K562 (cell line): ENCODE data around the gene RSU1. TPM values are rescaled to one million over a fixed set of nuclear protein-coding genes. Genes with fewer than 3 reads are reported as not detected.

ENCODE experiments used
- ATAC-seq: fragments of 200-7000 bp; cut with Tn5 transposase; 3 replicates; pipeline ENCODE4 v1.9.1; 2020; ENCODE audit warnings: moderate library complexity
- BruUV-seq: library from RNA; stranded (reverse); fragments of 400-500 nt; replicated peaks from 2 replicates; lab custom pipeline; 2021; lab: Mats Ljungman, UMichigan
- CTCF ChIA-PET: fragments of 300-600 bp; formaldehyde crosslinking; extraction: SDS; loops from one replicate; lab custom pipeline; 2021; ENCODE audit warnings: low intra/inter-chr PET ratio; lab: Yijun Ruan, JAX
- POLR2A ChIA-PET: fragments of 300-600, 350-650 bp; sonication (Branson Sonifier 250); formaldehyde crosslinking; extraction: SDS; loops from one replicate; lab custom pipeline; 2021; ENCODE audit warnings: antibody characterized with exemption, inconsistent platforms; lab: Yijun Ruan, JAX
- DNase-seq, 4 experiments: peaks; one replicate each; pipeline versions ENCODE4 v3.0.0 to v3.0.0-alpha.2; 2011 to 2018; ENCODE audit warnings: low spot score in 3 of 4, mixed read lengths in 3 of 4; ENCODE audit errors: extremely low read depth in 1 of 4
- FAIRE-seq: peaks from 2 replicates; lab custom pipeline; 2011; peaks lifted over from hg19 to GRCh38; lab: Jason Lieb, UNC
- H2AFZ ChIP-seq: 2 replicates; pipeline ENCODE4 v1.6.0; 2011; ENCODE audit warnings: low read depth, low read length, control low read depth, inconsistent platforms
- H3K27ac ChIP-seq: fragments of 200-600 bp; 3 replicates; pipeline ENCODE4 v1.8.0; 2011; ENCODE audit warnings: low read depth, mild to moderate bottlenecking, control low read depth, inconsistent platforms, low read length, moderate library complexity, mixed read lengths; ENCODE audit errors: extremely low read depth
- H3K27me3 ChIP-seq, 2 experiments: fragments of 300-600 bp in 1 of 2; 2 replicates in 1 of 2; 3 replicates in 1 of 2; pipeline versions ENCODE4 v1.6.0 to v1.8.0; 2011; ENCODE audit warnings: inconsistent platforms in 2 of 2, low read length in 2 of 2, mild to moderate bottlenecking in 1 of 2, mixed read lengths in 1 of 2, moderate library complexity in 1 of 2; ENCODE audit not compliant: control insufficient read depth in 2 of 2, insufficient read depth in 2 of 2
- H3K36me3 ChIP-seq: fragments of 300-600 bp; 3 replicates; pipeline ENCODE4 v1.8.0; 2011; ENCODE audit warnings: mild to moderate bottlenecking, low read length, inconsistent platforms; ENCODE audit not compliant: control insufficient read depth, insufficient read depth
- H3K4me1 ChIP-seq, 2 experiments: fragments of 200-600 bp in 1 of 2; replicated peaks in 1 of 2; 2 replicates in 1 of 2; 3 replicates in 1 of 2; pipeline versions ENCODE4 v1.5.1 to v1.8.0; 2011; ENCODE audit warnings: inconsistent platforms in 2 of 2, low read length in 2 of 2, mild to moderate bottlenecking in 1 of 2, mixed read lengths in 1 of 2, moderate library complexity in 1 of 2; ENCODE audit not compliant: control insufficient read depth in 2 of 2, insufficient read depth in 2 of 2
- H3K4me2 ChIP-seq: 2 replicates; pipeline ENCODE4 v1.6.1; 2011; ENCODE audit warnings: low read length, control low read depth, inconsistent platforms, mixed read lengths; ENCODE audit not compliant: insufficient read depth
- H3K4me3 ChIP-seq: fragments of 200-600 bp; sonication (generic), shearing (Covaris generic); 2 replicates; pipeline ENCODE4 v1.5.1; 2016; ENCODE audit warnings: control low read depth, inconsistent platforms
- H3K79me2 ChIP-seq: fragments of 200-600 bp; 3 replicates; pipeline ENCODE4 v1.8.0; 2011; ENCODE audit warnings: low read length, inconsistent platforms; ENCODE audit not compliant: control insufficient read depth, insufficient read depth
- H3K9ac ChIP-seq, 2 experiments: 2 replicates each; pipeline versions ENCODE4 v1.6.0 to v1.6.1; 2011; ENCODE audit warnings: low read depth in 2 of 2, low read length in 2 of 2, control low read depth in 1 of 2, inconsistent platforms in 1 of 2, mild to moderate bottlenecking in 1 of 2, mixed read lengths in 1 of 2; ENCODE audit not compliant: insufficient read depth in 1 of 2
- H3K9me1 ChIP-seq: one replicate; pipeline ENCODE4 v1.6.0; 2011; ENCODE audit warnings: inconsistent platforms, mild to moderate bottlenecking, low read length, moderate library complexity; ENCODE audit not compliant: control insufficient read depth, insufficient read depth
- H3K9me3 ChIP-seq: replicated peaks from 2 replicates; pipeline ENCODE4 v1.5.1; 2011; ENCODE audit warnings: low read depth, low read length, inconsistent platforms; ENCODE audit not compliant: control insufficient read depth, insufficient read depth
- H4K20me1 ChIP-seq: replicated peaks from 2 replicates; pipeline ENCODE4 v1.6.1; 2011; ENCODE audit warnings: low read length, inconsistent platforms, mixed read lengths; ENCODE audit not compliant: control insufficient read depth, insufficient read depth
- ELK3 ChIP-seq: fragments of 450-650 bp; formaldehyde crosslinking; IDR thresholded peaks from 2 replicates; pipeline ENCODE4 v1.4.0; 2020; ENCODE audit warnings: mild to moderate bottlenecking
- HMG20A ChIP-seq: fragments of 450-650 bp; formaldehyde crosslinking; conservative IDR thresholded peaks from 2 replicates; pipeline ENCODE4 v1.4.0; 2020; ENCODE audit warnings: mild to moderate bottlenecking, mixed read lengths
- MCM7 ChIP-seq, 2 experiments: fragments of 450-650 bp; IDR thresholded peaks; 2 replicates each; pipeline ENCODE4 v1.6.1; 2016 to 2018
- MYC ChIP-seq, 2 experiments: fragments of 250-450 bp in 1 of 2; sonication (Bioruptor Pico) in 1 of 2; IDR thresholded peaks; 2 replicates each; pipeline versions ENCODE4 v1.5.1 to v1.6.1; 2012 to 2021; ENCODE audit warnings: low read depth in 2 of 2, borderline replicate concordance in 1 of 2, improper control_type of control experiment in 1 of 2, low read length in 1 of 2, mild to moderate bottlenecking in 1 of 2, moderate library complexity in 1 of 2
- NFATC3 ChIP-seq: fragments of 450-650 bp; IDR thresholded peaks from 2 replicates; pipeline ENCODE4 v1.6.1; 2017; ENCODE audit warnings: mild to moderate bottlenecking
- RFX5 ChIP-seq: IDR thresholded peaks from 2 replicates; pipeline ENCODE4 v1.6.1; 2011; ENCODE audit warnings: low read depth, mild to moderate bottlenecking, improper control_type of control experiment, low read length
- U2AF2 ChIP-seq: fragments of 200-400 bp; formaldehyde crosslinking; optimal IDR thresholded peaks from 2 replicates; pipeline ENCODE3; 2017; ENCODE audit warnings: low read depth, mild to moderate bottlenecking, low read length
- XRCC3 ChIP-seq: fragments of 450-650 bp; IDR thresholded peaks from 2 replicates; pipeline ENCODE4 v1.6.1; 2017; ENCODE audit warnings: mild to moderate bottlenecking, moderate library complexity
- XRCC5 ChIP-seq: fragments of 200-400 bp; formaldehyde crosslinking; IDR thresholded peaks from 2 replicates; pipeline ENCODE4 v1.6.1; 2017; ENCODE audit warnings: low read depth, mild to moderate bottlenecking, low read length
- WGBS: fragments of 100-300 bp; shearing (Covaris generic); methylation state at CpG from one replicate; pipeline ENCODE4 v1.1.6; 2016; ENCODE audit warnings: low coverage, mixed read lengths; ENCODE audit not compliant: insufficient coverage; ENCODE audit errors: missing lambda C conversion rate; 5-methylcytosine and 5-hydroxymethylcytosine counted together
- in situ Hi-C: fragments of 300-500 bp; cut with MboI; formaldehyde crosslinking; loops from 4 replicates; pipeline ENCODE4 v1.15.0; 2018; ENCODE audit warnings: inconsistent platforms, mixed read lengths
- intact Hi-C: fragments of 100-400 bp; cut with micrococcal nuclease; formaldehyde crosslinking; loops from 2 replicates; pipeline ENCODE4 v1.14.2; 2022
- polyA plus RNA-seq, 8 experiments: library from polyadenylated mRNA; depleted of rRNA in 4 of 8; stranded (reverse) in 5 of 8; unstranded in 3 of 8; fragments of >200 nt; fragmentation: Nextera tagmentation in 2 of 8; fragmentation: Illumina TruSeq in 1 of 8; extraction: Ambion mirVana in 2 of 8; extraction: Trizol in 1 of 8; gene quantifications; 2 replicates each; pipeline versions ENCODE4 v1.2.1 to v1.2.3, GENCODE V29; 2011 to 2014; ENCODE audit warnings: inconsistent platforms in 1 of 8, missing spikeins in 1 of 8
- total RNA-seq, 7 experiments: library from RNA; depleted of rRNA in 6 of 7; stranded (reverse); fragments of >200 nt in 6 of 7; fragmentation: Illumina TruSeq in 2 of 7; extraction: Trizol in 2 of 7; gene quantifications; 2 replicates each; pipeline versions ENCODE4 v1.2.1 to v1.2.3, GENCODE V29; 2011 to 2021; ENCODE audit warnings: low replicate concordance in 1 of 7
- TF ChIP-seq, protein P1 (sequence below): fragments of 450-650 bp; IDR thresholded peaks from 2 replicates; pipeline ENCODE4 v1.6.1; 2016; ENCODE audit warnings: low read depth, mild to moderate bottlenecking, moderate library complexity

Gene RSU1
- total and polyA plus RNA-seq, 9 of the 15 experiments (the other 6 are each of a cell fraction or from before 2014, with no cell fraction given): 18.8 to 67.3 (median 31.5) TPM

DNA sequence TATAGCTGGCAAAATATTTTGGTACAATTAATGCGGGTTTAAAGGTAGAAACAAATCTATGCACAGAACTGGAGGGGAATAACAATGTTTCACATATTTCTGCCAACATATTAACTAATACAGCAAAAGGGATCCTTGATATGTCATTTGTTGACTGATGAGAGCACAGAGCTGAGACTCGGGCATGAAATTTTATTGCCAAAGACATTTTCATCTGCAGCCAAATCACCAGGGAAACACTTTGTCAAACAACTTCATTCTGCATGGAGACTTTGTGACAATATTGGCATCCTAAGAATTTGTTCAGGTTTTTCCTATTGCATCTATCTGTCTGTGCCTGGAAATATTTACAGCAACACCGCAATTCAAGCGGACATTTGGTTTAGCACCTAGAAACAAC lies 177.8 kb downstream of the RSU1 start:
- Histone ChIP-seq H4K20me1 (no peaks in the 10 kb centered on the region), H3K4me2 (no peak overlapping the region), H3K4me3 (no peak overlapping the region), H3K9ac (no peak overlapping the region), H3K27ac (no peak overlapping the region), H3K4me1 (no peaks in the 10 kb centered on the region), H2AFZ (no peak overlapping the region), H3K9me3 (no peaks in the 10 kb centered on the region), H3K36me3 (no peaks in the 10 kb centered on the region), H3K9me1 (no peaks in the 10 kb centered on the region), H3K27me3 (peaks cover 0 to 10% of the 10 kb centered on the region in 2 experiments; a peak in 1 of 5 replicates), H3K79me2 (no peaks in the 10 kb centered on the region)
- 41% methylated on average over 4 of the region's 4 CpGs for WGBS
- CTCF ChIA-PET: no interaction called here
- TF ChIP-seq U2AF2 (no peak), NFATC3 (no peak), XRCC5 (no peak), XRCC3 (no peak), ELK3 (CRISPR knock-in tag) (no peak), MCM7 (IDR thresholded peaks at IDR 0.05) (no peak), RFX5 (no peak), HMG20A (CRISPR knock-in tag) (no peak), MYC (IDR thresholded peaks at IDR 0.05; ENCODE audit: low read depth, low read length) (no peak), MYC (CRISPR knock-in tag; IDR thresholded peaks at IDR 0.05; ENCODE audit: borderline replicate concordance, low read depth) (no peak)
- TF ChIP-seq, protein P1, sequence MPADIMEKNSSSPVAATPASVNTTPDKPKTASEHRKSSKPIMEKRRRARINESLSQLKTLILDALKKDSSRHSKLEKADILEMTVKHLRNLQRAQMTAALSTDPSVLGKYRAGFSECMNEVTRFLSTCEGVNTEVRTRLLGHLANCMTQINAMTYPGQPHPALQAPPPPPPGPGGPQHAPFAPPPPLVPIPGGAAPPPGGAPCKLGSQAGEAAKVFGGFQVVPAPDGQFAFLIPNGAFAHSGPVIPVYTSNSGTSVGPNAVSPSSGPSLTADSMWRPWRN: no peak
- DNase-seq: no peak
- in situ Hi-C loops: no loop called here
- FAIRE-seq: no peak
- intact Hi-C loops: no loop called here
- no peak for ATAC-seq
- BruUV-seq: no TSS peak
- POLR2A ChIA-PET: no interaction called here
